Medulla oblongata (tissue), 1 donor: Measurements from ENCODE around the gene SPOCK1.
A peak's percentile ranks its signal among the peaks of the same experiment; 100 is the strongest.

ENCODE experiments used
- DNase-seq: peaks from one replicate; pipeline ENCODE4 v3.0.0-alpha.2; 2015; ENCODE audit errors: extremely low spot score

The SPOCK1 gene

DNA sequence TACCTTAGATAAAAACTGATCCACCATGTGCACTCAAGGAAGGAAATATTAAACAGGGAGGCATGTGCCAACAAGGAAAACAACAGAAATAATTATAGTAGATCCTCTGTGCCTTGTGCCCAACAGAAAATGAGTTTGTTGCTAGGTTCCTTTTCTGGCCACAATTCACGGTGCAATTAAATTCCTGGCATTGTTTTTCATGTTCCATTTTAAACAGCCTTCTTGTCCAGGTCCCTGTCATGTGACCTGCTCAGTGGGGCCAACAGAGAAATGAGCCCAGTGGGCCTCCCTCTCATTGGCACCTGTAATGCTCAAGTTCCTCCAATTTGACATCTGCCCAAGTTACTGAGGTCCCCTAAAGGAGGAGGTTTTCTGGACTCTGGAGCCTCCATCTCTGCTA is 56.5 kb downstream of the SPOCK1 start:
- DNase-seq, result peak; percentile 54

DNA sequence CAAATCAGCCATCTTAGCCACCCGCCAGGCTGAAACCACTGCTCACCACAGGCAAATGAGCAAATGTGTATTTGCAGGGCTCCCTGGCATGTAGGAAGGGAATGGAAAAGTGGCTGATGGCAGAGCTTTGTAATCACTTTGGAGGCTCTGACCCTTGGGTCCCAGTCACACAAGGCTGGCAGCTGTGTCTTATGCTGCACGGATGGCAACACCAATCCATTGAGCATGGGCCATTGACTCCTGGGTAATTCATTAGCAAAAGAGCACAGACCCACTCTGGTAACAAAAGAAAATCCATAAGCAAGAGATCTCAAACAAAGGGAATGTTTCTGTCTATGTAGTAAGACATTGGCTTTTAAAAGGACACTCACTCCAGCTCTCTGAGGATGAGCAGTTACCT is 57.6 kb downstream of the SPOCK1 start:
- DNase-seq, result no peak

DNA sequence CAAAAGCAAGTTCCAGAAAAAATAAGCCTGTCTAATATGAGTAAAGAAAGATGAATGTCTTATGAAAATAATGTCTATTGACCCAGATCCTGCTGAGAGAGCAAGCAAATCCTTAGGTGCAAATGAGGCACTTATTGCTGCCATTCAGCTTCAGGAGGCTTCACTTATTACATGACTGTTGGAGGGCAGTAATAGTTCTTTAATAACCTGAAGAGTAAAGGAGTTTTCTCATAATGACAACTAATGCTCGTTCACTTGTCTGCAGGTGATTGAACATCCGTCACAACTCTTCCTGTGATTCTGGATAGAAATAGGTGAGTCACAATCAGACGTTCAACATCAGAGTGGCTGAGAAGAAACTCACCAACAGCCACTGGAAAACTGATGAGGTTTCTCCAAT is 58.3 kb downstream of the SPOCK1 start:
- DNase-seq, result no peak

DNA sequence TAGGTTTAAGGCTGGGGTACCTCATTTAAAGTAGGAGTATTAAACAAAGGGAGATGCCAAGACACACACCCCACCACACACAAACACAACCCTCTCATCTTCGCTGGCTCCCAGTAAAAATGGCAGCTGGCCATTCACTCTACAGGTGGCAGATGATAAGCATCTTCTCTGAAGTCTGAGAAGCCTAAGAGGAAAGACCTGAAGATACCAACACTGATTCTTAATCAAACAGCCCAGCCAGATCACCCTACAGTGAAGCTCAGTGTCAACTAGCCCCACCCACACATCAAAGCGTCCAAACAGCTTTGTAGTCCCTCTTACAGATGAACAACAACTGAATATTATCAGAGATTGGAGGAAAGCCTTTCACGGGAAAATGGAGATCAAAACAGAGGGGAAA is 59.5 kb downstream of the SPOCK1 start:
- DNase-seq, result no peak

DNA sequence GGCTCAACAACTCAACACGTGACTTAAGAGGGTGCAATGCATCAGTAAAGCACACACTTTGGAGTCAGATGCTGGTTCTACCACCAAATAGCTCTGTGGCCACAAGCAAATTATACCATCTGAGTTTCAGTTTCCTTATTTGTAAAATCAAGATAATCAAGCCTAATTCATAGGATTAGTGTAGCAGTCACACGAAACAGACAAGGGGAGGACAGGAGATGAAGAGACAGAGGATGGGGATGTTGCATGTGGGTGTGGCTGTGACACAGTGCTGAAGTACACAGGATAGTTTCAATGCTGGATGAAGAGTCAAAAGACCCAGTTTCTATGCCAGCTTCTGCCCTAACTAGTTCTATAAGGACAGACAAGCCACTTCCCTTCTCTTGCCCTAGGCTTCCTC is 60.2 kb downstream of the SPOCK1 start:
- DNase-seq, result no peak

DNA sequence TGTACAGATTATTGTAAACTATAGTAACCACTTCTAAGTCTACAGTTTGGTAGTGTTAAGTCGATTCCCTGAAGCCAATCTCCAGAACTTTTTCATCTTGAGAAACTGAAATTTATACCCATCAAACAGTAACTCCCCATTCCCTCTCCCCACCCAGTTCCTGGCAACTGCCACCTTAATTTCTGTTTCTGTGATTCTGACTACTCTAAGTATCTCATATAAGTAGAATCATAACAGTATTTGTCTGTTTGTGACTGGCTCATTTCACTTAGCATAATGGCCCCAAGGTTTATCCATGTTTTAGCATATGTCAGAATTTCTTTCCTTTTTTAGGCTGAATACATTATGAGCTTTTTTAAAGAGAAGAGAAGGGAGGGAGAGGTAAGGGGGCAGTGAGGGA is 61.4 kb downstream of the SPOCK1 start:
- DNase-seq, result no peak

DNA sequence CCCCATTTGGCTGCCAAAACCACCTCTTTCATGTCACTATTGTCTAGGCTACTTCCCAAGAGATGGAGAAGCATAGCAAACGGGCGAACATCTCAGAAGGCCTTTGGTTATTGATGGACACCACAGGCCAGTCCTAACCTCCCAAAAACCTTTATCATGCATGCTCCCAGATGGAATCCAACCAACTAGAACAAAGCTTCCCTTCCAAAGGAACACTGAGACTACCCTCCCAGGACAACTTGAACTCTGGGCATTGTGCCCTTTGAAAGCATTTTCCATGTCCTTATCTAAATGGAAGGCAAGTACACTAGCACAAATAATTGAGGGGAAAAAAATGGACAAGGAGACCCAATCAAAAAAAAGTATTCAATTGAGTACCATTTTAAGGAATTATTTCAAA is 65.6 kb downstream of the SPOCK1 start:
- DNase-seq, result no peak

DNA sequence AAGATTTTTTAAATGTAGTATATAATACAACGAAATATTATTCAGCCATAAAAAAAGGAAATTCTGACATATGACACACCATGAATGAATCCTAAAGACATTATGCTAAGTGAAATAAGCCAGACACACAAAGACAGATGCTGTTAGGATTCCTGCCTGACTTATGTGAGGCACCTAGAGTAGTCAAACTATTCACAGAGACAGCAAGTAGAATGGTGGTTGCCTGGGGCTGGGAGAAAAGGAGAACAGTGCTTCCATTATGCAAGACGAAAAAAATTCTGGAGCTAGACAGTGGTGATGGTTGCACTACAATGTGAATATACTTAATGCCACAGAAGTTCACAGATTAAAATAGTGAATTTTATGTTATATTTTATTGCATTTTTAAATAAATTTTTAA is 66.8 kb downstream of the SPOCK1 start:
- no peak for DNase-seq

DNA sequence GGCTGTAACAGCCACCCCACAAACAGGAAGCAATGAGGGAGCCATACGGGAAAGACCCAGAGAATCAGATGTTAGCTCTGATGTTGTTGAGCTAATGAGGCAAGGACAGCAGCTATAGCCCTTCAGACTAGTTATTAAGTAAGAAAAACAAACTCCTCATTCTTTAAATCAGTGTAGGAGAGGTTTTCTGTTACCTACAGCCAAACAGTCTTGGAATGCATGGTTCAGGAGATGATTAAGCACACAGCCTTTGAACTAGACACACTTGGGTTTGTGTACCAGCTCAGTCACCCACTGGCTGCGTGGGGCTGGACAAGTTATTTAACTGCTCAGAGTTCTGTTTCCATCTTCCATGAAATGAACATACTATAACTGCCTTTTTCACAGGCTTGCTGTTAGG is 68.1 kb downstream of the SPOCK1 start:
- no peak for DNase-seq

DNA sequence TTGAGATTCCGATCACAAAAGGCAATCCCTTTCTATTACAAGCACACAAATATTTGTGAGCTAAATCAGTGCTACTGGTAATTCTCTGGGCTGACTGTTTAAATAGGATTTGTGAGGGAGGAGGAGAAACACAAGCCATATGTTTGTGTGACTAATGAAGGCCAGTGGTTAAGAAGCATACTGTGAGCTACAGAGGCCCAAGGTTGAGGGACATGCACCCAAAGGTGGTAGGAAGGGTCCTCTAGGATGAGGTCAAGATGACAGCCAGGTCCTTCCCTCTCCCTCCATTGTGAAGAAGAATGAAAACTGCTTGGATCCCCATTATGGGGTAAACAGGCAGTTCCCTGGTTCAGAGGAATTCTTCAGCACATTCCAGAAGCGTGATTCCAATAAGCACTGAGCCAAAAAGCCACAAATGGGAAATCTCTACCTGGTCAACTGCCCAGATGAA is 83.9 kb downstream of the SPOCK1 start:
- no peak for DNase-seq

DNA sequence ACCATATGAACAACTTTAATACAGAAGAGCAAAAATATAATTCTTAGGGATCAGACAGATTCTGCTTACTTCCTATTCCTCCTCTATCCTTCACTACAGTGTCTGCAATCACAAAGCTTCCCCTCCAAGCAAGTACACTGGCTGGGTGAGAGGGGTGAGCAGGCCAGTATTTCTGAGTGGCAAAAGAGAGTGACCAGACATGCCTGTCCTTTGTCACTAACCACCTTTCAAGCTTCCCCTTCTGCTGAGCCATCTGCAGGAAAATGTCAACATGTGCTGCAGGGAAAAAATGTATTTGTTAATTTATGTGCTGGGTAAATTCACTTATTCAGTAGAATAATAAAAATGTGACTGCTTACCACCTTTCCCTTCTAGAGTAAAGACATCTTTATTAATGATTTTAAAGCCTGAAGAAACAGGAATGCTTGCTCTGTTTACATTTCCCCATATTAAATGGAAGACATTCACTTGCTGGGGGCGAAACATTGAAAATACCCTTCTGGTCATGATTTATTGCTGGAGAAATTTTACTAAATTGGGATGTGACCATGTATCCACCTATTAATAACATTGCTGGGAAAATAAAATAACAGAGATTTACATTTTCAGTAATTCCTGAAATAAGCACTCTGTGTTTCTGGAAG is 84.9 kb downstream of the SPOCK1 start:
- DNase-seq, result no peak

DNA sequence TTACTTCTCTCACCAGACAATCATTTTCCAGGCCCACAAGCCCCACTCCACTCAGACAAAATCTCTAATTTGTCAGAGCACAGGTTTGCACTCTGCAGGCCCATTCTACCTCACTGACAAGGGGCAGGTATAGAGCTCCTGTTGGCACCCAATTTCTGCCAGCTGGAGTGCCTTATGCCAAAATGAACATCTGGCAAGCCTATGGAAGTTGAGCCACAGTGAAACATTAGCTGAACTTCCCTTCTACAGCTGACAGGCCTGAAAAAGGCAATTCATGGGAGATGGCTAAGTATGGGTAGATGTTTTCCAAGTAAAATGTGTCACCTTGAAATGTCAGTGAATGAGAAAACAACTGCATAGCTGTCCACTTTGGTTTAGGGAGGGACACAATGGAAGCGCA is 87.0 kb downstream of the SPOCK1 start:
- DNase-seq, result no peak

DNA sequence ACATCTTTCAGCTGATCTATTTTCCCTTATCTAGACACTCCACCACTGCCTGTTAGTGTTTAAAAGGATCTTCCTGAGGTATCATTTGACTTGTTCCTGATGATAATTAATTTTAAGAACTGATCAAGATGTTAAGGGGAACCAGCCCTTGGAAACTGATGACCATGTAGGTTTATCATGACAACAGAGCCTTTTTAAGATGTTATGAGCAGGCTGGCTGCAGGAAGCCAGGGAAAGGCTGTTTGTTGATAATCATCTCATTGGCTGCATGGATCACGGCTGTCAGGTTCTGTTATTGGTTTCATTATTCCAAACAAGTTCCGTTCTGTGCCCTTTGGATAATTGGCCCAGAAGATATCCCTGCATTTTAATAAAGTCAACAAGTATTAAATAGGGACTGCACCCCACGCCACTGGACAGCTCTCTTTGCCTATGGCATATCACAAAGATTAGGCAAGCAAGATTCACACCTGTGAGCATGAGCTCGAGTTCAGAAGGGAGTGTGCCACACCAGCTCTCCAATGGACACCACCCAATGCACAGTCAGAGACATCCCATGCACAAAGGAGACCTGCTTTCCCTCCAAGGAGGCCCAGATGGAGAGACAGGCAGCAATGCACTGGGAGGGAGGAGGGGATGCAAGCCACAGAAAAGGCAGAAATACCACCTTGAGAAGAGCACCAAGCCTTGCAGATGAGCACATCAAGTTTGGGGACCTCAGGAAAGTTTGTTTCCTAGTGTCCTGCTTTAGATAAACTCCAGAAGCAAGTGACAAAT is 88.7 kb downstream of the SPOCK1 start:
- DNase-seq, result no peak

DNA sequence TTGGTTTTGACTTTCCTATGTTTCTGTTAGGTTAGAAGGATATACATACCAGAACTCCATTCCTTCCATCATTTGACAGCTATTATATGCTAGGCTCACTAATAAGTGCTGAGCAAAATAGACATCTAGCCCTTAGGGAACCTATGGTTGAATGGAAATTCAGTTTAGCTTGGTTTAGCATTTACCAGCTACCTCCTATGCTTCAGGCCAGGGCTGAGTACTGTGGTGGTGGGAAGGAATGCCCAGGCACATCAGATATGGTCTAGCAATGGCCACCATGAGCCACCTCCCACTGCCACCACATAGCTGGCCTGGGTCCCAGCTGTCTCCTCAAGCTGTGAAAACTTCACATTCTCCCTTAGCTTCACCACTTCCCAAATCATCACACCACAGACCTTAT is 89.4 kb downstream of the SPOCK1 start:
- no peak for DNase-seq

DNA sequence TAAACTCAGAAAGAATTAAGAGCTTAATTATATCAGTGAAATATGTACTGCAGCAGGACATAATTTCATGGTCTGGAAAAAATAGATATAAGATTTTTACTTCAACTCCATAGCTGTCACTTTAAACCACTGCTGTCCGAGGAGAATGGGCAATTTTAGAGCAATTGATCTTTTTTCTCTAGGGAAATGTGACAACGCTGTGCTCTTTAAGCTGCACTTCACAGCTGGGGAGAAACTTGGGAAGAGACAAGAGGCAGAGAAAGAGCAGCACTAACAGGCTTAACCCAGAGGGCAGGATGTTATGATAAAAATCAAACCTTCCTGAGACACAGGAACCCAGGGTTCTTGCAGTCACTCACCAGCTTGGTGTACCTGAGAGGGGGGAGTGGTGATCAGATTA is 92.0 kb downstream of the SPOCK1 start:
- no peak for DNase-seq

DNA sequence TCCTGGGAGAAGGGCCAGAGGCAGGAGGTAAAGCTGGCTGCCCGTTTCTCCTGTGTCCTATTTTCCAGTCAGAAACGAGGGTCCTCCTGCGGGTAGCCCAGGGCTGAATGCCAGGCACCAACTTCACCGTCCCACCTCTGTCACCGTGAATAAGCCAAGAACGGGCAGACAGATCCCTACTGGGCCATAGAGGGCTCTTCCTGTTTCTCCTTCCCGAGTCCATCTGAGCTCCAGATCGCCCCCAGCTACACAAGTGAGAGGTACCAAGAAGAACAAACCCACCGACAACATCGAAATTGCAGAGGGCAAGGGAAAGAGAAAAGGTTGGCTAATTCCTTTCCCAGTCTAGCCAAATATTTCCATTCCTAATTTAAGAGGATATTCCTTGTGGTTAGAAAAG is 93.7 kb downstream of the SPOCK1 start:
- no peak for DNase-seq

DNA sequence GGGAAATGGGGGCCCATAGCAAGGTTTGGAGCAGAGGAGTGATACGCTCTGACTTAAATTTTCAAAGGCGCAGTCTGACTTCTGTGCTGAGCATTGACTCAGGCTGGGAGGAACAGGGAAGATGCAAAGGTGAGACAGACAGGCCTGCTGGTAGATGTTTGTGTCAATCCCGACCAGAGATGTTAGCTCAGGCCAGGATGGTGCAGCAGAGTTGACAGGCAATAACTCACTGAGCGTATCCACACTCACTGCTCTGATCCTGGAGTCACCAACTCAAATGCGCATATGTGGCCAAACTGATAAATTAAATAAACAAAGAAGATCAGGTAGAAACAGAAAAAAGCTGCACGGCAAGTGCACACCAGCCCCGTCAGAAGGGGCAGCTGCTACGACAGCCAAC is 95.3 kb downstream of the SPOCK1 start:
- no peak for DNase-seq

DNA sequence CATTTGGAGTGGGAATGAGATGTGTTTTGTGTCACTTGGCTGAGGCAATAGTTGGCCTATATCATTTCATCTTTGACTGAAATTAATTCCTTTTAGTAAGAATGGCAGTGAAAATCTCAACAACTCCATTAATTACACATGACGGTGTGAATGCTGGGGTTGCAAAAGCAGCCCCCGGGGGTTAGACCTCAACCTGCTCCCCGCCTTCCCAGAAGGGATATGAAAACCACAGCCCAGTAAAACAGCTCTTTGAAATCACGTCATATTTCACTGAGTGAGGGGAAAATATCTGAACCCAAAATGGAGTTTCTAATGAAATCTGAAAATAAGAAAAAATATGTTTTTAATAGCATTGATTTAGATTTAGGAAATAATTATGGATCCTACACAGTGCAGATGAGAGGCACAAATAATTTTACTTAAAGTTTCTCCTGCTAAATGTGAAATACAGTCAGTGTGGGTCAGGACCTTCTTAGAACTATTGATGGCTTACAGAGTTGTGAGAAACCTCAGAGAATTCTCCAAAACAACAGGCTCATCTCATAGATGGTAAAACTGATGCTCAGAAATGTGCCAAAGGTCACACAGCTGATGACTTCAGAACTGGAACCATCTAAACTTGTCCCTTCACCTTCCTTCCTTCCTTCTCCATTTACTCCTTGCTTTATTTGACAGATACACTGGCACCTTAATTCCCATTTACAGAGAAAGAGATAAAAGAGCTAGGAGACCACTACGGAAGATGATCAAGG is 96.5 kb downstream of the SPOCK1 start:
- DNase-seq, result no peak

DNA sequence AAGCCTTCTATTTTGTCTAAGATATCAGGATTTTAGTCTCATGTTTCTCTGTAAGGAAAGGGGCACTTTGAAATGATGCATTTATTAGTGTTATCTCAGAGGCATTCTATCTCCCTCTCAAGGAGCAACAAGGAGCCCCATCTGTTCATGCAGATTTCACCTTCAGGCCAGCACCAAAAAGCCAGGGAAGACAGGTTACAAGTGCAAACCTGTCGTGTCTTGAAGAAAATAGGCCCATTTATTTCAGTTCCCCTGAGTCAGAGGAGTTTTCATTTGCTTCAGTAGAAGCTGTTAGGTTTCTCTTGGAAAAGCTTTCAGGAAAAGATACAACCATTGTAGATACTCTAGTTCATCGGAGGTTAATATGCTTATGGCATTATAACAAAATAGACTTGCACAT is 97.2 kb downstream of the SPOCK1 start:
- no peak for DNase-seq

DNA sequence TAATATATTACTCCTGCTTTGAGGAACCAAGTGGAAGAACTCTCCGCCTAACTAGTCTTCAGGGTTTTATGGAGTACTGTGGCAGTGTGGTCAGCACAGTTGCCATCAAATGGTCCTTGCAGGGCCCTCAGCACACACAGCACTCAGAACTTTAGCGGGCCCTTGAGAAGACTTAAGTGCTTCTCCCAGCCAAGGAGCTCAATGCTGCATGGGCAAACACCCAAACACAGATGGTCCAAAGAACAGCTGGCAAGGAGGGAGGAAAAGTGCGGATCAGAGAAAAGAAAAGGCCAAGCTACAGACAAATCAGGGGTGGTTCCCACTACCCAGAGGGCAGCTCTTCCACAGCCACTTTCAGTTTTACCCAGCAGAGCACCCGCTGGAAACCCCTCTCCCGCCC is 98.6 kb downstream of the SPOCK1 start:
- DNase-seq, result no peak

DNA sequence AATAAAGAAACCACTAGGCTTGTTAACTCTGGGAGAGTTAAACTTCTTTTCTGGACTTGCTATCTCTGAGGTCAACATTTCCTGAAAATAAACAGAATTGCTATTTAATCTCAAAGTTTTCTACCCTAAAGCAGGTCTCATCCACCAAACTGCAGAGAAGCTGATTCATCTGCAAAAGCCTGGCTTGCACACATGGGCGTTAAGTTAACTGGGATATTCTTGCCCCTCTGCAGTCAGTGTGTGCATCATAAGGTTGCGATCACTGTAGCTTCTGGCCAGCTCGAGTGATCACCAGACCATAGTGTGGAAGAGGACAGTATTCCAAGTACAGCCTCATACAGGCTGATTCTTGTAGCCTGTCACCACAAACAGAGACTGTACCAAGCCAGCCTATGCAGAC is 99.2 kb downstream of the SPOCK1 start:
- DNase-seq, result no peak

DNA sequence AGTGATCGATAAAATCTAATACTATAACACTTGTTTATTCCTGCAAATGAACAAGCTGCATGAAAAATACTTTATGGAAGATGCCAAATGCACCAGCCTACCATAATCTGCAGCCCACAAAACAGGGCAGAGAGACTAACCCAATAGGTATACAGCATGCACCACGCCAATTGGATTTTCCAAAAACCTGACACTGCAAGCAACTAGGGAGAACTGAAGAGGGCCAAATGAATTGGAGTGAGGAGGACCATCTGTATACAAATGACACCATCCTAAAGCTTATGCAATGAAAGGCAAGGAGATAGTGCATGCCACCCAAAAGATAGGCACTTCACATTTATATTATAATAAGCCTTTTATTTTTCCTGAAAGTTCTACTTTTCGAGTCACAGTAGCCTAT is 100.4 kb downstream of the SPOCK1 start:
- DNase-seq, result no peak

DNA sequence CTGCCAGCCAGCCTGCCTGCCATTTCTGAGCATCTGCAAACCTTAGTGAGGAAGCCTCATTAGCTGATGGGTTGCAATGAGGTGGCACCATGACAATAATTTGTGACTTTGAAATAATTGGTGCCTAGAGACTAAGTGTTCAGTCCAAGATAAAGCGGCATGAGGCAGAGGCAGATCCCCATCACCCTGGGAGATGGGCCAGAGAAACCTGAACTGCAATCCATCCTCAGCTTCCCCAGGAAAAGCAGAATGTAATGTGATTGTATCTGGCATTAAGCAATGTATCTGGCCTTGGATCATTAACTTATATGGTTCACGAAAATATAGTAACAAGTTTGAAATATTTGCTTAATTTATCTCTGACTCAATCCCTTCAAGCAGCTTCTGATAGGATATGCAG is 101.0 kb downstream of the SPOCK1 start:
- no peak for DNase-seq
